PC-3 (cell line): ENCODE measurements around the gene PTCD1.

Experiments
- EZH2phosphoT487 ChIP-seq: fragments of 300-600 bp; sonication (generic); IDR thresholded peaks from 2 replicates; pipeline ENCODE4 v1.6.1; 2018; ENCODE audit warnings: mild to moderate bottlenecking, antibody characterized with exemption, low read length, borderline replicate concordance
- TF ChIP-seq, protein P1 (sequence below): fragments of 300-600 bp; sonication (generic); conservative IDR thresholded peaks from 2 replicates; pipeline ENCODE4 v1.5.1; 2017; ENCODE audit warnings: antibody characterized with exemption, low read depth, mild to moderate bottlenecking, low read length

- TF ChIP-seq, protein P1, sequence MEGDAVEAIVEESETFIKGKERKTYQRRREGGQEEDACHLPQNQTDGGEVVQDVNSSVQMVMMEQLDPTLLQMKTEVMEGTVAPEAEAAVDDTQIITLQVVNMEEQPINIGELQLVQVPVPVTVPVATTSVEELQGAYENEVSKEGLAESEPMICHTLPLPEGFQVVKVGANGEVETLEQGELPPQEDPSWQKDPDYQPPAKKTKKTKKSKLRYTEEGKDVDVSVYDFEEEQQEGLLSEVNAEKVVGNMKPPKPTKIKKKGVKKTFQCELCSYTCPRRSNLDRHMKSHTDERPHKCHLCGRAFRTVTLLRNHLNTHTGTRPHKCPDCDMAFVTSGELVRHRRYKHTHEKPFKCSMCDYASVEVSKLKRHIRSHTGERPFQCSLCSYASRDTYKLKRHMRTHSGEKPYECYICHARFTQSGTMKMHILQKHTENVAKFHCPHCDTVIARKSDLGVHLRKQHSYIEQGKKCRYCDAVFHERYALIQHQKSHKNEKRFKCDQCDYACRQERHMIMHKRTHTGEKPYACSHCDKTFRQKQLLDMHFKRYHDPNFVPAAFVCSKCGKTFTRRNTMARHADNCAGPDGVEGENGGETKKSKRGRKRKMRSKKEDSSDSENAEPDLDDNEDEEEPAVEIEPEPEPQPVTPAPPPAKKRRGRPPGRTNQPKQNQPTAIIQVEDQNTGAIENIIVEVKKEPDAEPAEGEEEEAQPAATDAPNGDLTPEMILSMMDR = no peak
- TF ChIP-seq EZH2phosphoT487 = no peak
Measured at GRCh38 chr7:99478464-99479440, 40.2 kb upstream of the PTCD1 start.
